HepG2 (cell line): ENCODE data around the gene FNDC8. TPM values are rescaled to one million over a fixed set of nuclear protein-coding genes. Genes with fewer than 3 reads are reported as not detected.

Experiments used
- ATM ChIP-seq: fragments of 450-650 bp; IDR thresholded peaks from 2 replicates; pipeline ENCODE4 v1.7.1; 2017; ENCODE audit warnings: mild to moderate bottlenecking, borderline replicate concordance
- BRCA1 ChIP-seq: sonication (generic); formaldehyde crosslinking; IDR thresholded peaks from 2 replicates; pipeline ENCODE4 v1.4.0; 2020; ENCODE audit warnings: missing genetic modification reagents
- CBX2 ChIP-seq, 2 experiments: fragments of 200-600 bp in 1 of 2; sonication (generic); formaldehyde crosslinking in 1 of 2; IDR thresholded peaks; 2 replicates each; pipeline versions ENCODE4 v1.7.0 to v1.8.1; 2018 to 2022; ENCODE audit warnings: low read depth in 2 of 2, low read length in 1 of 2, mild to moderate bottlenecking in 1 of 2, missing genetic modification reagents in 1 of 2
- ETV6 ChIP-seq: sonication (generic); formaldehyde crosslinking; conservative IDR thresholded peaks from 2 replicates; pipeline ENCODE4 v1.4.0; 2020; ENCODE audit warnings: missing genetic modification reagents
- KDM2A ChIP-seq: sonication (generic); formaldehyde crosslinking; IDR thresholded peaks from 2 replicates; pipeline ENCODE4 v1.4.0; 2020; ENCODE audit warnings: low read depth, missing genetic modification reagents, borderline replicate concordance
- NFKBIZ ChIP-seq: IDR thresholded peaks from 2 replicates; pipeline ENCODE4 v1.6.1; 2018; ENCODE audit warnings: missing genetic modification reagents, missing compliant biosample characterization
- RAD21 ChIP-seq: fragments of 450-650 bp; formaldehyde crosslinking; IDR thresholded peaks from 2 replicates; pipeline ENCODE4 v1.5.0; 2020; ENCODE audit warnings: mild to moderate bottlenecking
- RFX1 ChIP-seq: fragments of 450-650 bp; IDR thresholded peaks from 2 replicates; pipeline ENCODE4 v1.6.1; 2017
- SNAPC5 ChIP-seq: sonication (generic); formaldehyde crosslinking; IDR thresholded peaks from 2 replicates; pipeline ENCODE4 v1.8.1; 2023; ENCODE audit warnings: mild to moderate bottlenecking, missing genetic modification reagents, borderline replicate concordance
- ZBTB14 ChIP-seq: sonication (generic); formaldehyde crosslinking; IDR thresholded peaks from 2 replicates; pipeline ENCODE4 v1.4.0; 2020; ENCODE audit warnings: missing genetic modification reagents
- ZBTB37 ChIP-seq: sonication (generic); formaldehyde crosslinking; IDR thresholded peaks from 2 replicates; pipeline ENCODE4 v1.4.0; 2020; ENCODE audit warnings: mild to moderate bottlenecking, missing genetic modification reagents
- ZNF333 ChIP-seq: sonication (generic); formaldehyde crosslinking; IDR thresholded peaks from 2 replicates; pipeline ENCODE4 v1.4.0; 2020; ENCODE audit warnings: mild to moderate bottlenecking, missing genetic modification reagents, borderline replicate concordance
- ZNF737 ChIP-seq: sonication (generic); formaldehyde crosslinking; IDR thresholded peaks from 2 replicates; pipeline ENCODE4 v1.5.0; 2020; ENCODE audit warnings: missing genetic modification reagents, mild to moderate bottlenecking, borderline replicate concordance
- polyA plus RNA-seq, 8 experiments: library from polyadenylated mRNA; depleted of rRNA in 3 of 8; stranded (reverse) in 7 of 8; unstranded in 1 of 8; fragments of >200 nt; fragmentation: Illumina TruSeq in 4 of 8; extraction: Trizol in 4 of 8; gene quantifications; 2 replicates each; pipeline versions ENCODE4 v1.2.1 to v1.2.3, GENCODE V29; 2011 to 2016; ENCODE audit warnings: low read depth in 4 of 8, missing spikeins in 1 of 8, mixed read lengths in 1 of 8; ENCODE audit not compliant: insufficient read depth in 1 of 8
- total RNA-seq, 5 experiments: library from RNA; depleted of rRNA; stranded (reverse); fragments of >200 nt; fragmentation: Illumina TruSeq; extraction: Trizol; gene quantifications; 2 replicates each; pipeline ENCODE4 v1.2.3, GENCODE V29; 2016; ENCODE audit warnings: low read depth in 1 of 5
- TF ChIP-seq, protein P1 (sequence below): sonication (generic); formaldehyde crosslinking; IDR thresholded peaks from 2 replicates; pipeline ENCODE4 v1.4.0; 2020; ENCODE audit warnings: missing genetic modification reagents, mild to moderate bottlenecking, borderline replicate concordance
- TF ChIP-seq, protein P2 (sequence below), 2 experiments: sonication (generic) in 1 of 2; formaldehyde crosslinking in 1 of 2; IDR thresholded peaks; 2 replicates each; pipeline versions ENCODE4 v1.5.1 to v1.6.1; 2011 to 2020; ENCODE audit warnings: borderline replicate concordance in 1 of 2, low read depth in 1 of 2, low read length in 1 of 2, mild to moderate bottlenecking in 1 of 2, missing genetic modification reagents in 1 of 2, moderate library complexity in 1 of 2
- TF ChIP-seq, protein P3 (sequence below): sonication (generic); formaldehyde crosslinking; IDR thresholded peaks from 2 replicates; pipeline ENCODE4 v1.4.0; 2020; ENCODE audit warnings: mild to moderate bottlenecking, missing genetic modification reagents

Gene FNDC8
- total and polyA plus RNA-seq, 2 of the 13 experiments (the other 11 are each of a cell fraction or from before 2014, with no cell fraction given) = not detected

GRCh38 chr17:35141681-35142466 is 20.5 kb downstream of the FNDC8 start, which contains the start of gene NLE1 (continued):
- TF ChIP-seq SNAPC5 (CRISPR knock-in tag) (no peak), CBX2 (IDR thresholded peaks at IDR 0.05; ENCODE audit: low read depth, low read length) (no peak), CBX2 (CRISPR knock-in tag; IDR thresholded peaks at IDR 0.05; ENCODE audit: low read depth) (peak; percentile 20; the same call in 1 of the 2 replicates), ATM (no peak), NFKBIZ (CRISPR knock-in tag) (peak; percentile 66; the same call in 1 of the 2 replicates), ZBTB37 (CRISPR knock-in tag) (no peak), BRCA1 (CRISPR knock-in tag) (no peak; the same call in 1 of the 2 replicates), ETV6 (no peak; the same call in 1 of the 2 replicates), RAD21 (CRISPR knock-in tag) (peak; percentile 52; the same call in 1 of the 2 replicates), KDM2A (CRISPR knock-in tag) (peak; percentile 97), ZBTB14 (CRISPR knock-in tag) (peak; percentile 48; the same call in 1 of the 2 replicates), RFX1 (no peak), ZNF333 (CRISPR knock-in tag) (peak; percentile 92; the same call in 1 of the 2 replicates), ZNF737 (CRISPR knock-in tag) (peak; percentile 69; the same call in 1 of the 2 replicates)
- TF ChIP-seq, protein P1, sequence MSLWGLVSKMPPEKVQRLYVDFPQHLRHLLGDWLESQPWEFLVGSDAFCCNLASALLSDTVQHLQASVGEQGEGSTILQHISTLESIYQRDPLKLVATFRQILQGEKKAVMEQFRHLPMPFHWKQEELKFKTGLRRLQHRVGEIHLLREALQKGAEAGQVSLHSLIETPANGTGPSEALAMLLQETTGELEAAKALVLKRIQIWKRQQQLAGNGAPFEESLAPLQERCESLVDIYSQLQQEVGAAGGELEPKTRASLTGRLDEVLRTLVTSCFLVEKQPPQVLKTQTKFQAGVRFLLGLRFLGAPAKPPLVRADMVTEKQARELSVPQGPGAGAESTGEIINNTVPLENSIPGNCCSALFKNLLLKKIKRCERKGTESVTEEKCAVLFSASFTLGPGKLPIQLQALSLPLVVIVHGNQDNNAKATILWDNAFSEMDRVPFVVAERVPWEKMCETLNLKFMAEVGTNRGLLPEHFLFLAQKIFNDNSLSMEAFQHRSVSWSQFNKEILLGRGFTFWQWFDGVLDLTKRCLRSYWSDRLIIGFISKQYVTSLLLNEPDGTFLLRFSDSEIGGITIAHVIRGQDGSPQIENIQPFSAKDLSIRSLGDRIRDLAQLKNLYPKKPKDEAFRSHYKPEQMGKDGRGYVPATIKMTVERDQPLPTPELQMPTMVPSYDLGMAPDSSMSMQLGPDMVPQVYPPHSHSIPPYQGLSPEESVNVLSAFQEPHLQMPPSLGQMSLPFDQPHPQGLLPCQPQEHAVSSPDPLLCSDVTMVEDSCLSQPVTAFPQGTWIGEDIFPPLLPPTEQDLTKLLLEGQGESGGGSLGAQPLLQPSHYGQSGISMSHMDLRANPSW = no peak
- TF ChIP-seq, protein P2, sequence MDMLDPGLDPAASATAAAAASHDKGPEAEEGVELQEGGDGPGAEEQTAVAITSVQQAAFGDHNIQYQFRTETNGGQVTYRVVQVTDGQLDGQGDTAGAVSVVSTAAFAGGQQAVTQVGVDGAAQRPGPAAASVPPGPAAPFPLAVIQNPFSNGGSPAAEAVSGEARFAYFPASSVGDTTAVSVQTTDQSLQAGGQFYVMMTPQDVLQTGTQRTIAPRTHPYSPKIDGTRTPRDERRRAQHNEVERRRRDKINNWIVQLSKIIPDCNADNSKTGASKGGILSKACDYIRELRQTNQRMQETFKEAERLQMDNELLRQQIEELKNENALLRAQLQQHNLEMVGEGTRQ (IDR thresholded peaks at IDR 0.05; ENCODE audit: low read depth, low read length) = no peak
- TF ChIP-seq, protein P2 (CRISPR knock-in tag; IDR thresholded peaks at IDR 0.05; ENCODE audit: borderline replicate concordance) = peak; percentile 65
- TF ChIP-seq, protein P3, sequence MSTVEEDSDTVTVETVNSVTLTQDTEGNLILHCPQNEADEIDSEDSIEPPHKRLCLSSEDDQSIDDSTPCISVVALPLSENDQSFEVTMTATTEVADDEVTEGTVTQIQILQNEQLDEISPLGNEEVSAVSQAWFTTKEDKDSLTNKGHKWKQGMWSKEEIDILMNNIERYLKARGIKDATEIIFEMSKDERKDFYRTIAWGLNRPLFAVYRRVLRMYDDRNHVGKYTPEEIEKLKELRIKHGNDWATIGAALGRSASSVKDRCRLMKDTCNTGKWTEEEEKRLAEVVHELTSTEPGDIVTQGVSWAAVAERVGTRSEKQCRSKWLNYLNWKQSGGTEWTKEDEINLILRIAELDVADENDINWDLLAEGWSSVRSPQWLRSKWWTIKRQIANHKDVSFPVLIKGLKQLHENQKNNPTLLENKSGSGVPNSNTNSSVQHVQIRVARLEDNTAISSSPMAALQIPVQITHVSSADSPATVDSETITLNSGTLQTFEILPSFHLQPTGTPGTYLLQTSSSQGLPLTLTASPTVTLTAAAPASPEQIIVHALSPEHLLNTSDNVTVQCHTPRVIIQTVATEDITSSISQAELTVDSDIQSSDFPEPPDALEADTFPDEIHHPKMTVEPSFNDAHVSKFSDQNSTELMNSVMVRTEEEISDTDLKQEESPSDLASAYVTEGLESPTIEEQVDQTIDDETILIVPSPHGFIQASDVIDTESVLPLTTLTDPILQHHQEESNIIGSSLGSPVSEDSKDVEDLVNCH (CRISPR knock-in tag) = no peak
